Measurements from ENCODE around the gene VWF. TPM values are rescaled to one million over a fixed set of nuclear protein-coding genes. Genes with fewer than 3 reads are reported as not detected.
A peak's percentile ranks its signal among the peaks of the same experiment; 100 is the strongest.

VWF gene
- total RNA-seq, 4 donors from 2014 or later, result 94.3 to 261 (median 162) TPM

GRCh38 chr12:5996459-5996858, 128.0 kb downstream of the VWF start:
- H3K27ac ChIP-seq, result no peak overlapping the region
- TF ChIP-seq EP300 (IDR thresholded peaks at IDR 0.05) (no peak), CTCF (IDR thresholded peaks at IDR 0.05) (no peak), POLR2A (IDR thresholded peaks at IDR 0.05) (no peak), POLR2AphosphoS5 (IDR thresholded peaks at IDR 0.05) (no peak)
- H3K36me3 ChIP-seq, result peaks cover 0 to 5% of the 10 kb centered on the region in 2 donors
- H3K4me1 ChIP-seq, result no peaks in the 10 kb centered on the region
- 73 to 84% methylated on average over 2 to 3 of the region's 3 CpGs for WGBS, 2 donors (ENCODE audit: low coverage in 1 of 2)
- ATAC-seq, result no peak
- peaks cover 24% of the 10 kb centered on the region for H3K27me3 ChIP-seq
- H3K4me3 ChIP-seq, result no peak overlapping the region
- H3K9me3 ChIP-seq, result no peaks in the 10 kb centered on the region

- 92 to 100% methylated on average over 3 of the region's 3 CpGs for WGBS, 2 donors (ENCODE audit: low coverage in 1 of 2)
- Histone ChIP-seq H3K9me3 (no peaks in the 10 kb centered on the region), H3K4me3 (no peak overlapping the region), H3K36me3 (peaks cover 0 to 5% of the 10 kb centered on the region in 2 donors), H3K4me1 (peaks cover 0 to 6% (median 0%) of the 10 kb centered on the region in 3 donors), H3K27me3 (no peaks in the 10 kb centered on the region), H3K27ac (no peak overlapping the region)
- no peak for TF ChIP-seq POLR2A (IDR thresholded peaks at IDR 0.05)
- no peak for ATAC-seq
Measured at GRCh38 chr12:5989621-5990020, 134.8 kb downstream of the VWF start.

- H3K4me3 ChIP-seq, result no peak overlapping the region
- peak; percentile 90 for ATAC-seq
- no peaks in the 10 kb centered on the region for H3K9me3 ChIP-seq
- H3K27me3 ChIP-seq, result no peaks in the 10 kb centered on the region
- H3K4me1 ChIP-seq, result peaks cover 0 to 6% (median 0%) of the 10 kb centered on the region in 3 donors
- 3 to 17% methylated on average over 2 to 6 of the region's 10 CpGs for WGBS, 2 donors (ENCODE audit: low coverage in 1 of 2)
- TF ChIP-seq EP300 (IDR thresholded peaks at IDR 0.05) (no peak), POLR2AphosphoS5 (IDR thresholded peaks at IDR 0.05) (no peak), CTCF (IDR thresholded peaks at IDR 0.05) (peak; percentile 83 to 97 (median 86))
- H3K36me3 ChIP-seq, result peaks cover 0 to under 1% of the 10 kb centered on the region in 2 donors
- no peak overlapping the region for H3K27ac ChIP-seq
Measured at GRCh38 chr12:5988659-5989116, 135.8 kb downstream of the VWF start.

- no peak overlapping the region for H3K27ac ChIP-seq
- ATAC-seq, result no peak
- TF ChIP-seq POLR2AphosphoS5 (IDR thresholded peaks at IDR 0.05), result no peak
- TF ChIP-seq POLR2A (IDR thresholded peaks at IDR 0.05), result no peak
- no peak for TF ChIP-seq CTCF (IDR thresholded peaks at IDR 0.05)
- no peak for TF ChIP-seq EP300 (IDR thresholded peaks at IDR 0.05)
- no peak overlapping the region for H3K4me3 ChIP-seq
- H3K36me3 ChIP-seq, result no peaks in the 10 kb centered on the region
- H3K9me3 ChIP-seq, result no peaks in the 10 kb centered on the region
- H3K4me1 ChIP-seq, result peaks cover 0 to 6% (median 0%) of the 10 kb centered on the region in 3 donors
- no peaks in the 10 kb centered on the region for H3K27me3 ChIP-seq
- 54 to 55% methylated on average over 6 to 10 of the region's 10 CpGs for WGBS, 2 donors (ENCODE audit: low coverage in 1 of 2)
Measured at GRCh38 chr12:5988088-5988487, 136.4 kb downstream of the VWF start.

- H3K4me3 ChIP-seq, result no peak overlapping the region
- peaks cover 0 to 6% (median 0%) of the 10 kb centered on the region in 3 donors for H3K4me1 ChIP-seq
- ATAC-seq, result no peak
- WGBS, 2 donors (ENCODE audit: low coverage in 1 of 2), result 51 to 55% methylated on average over 5 of the region's 5 CpGs
- no peak overlapping the region for H3K27ac ChIP-seq
- TF ChIP-seq CTCF (IDR thresholded peaks at IDR 0.05) (no peak), POLR2A (IDR thresholded peaks at IDR 0.05) (no peak), POLR2AphosphoS5 (IDR thresholded peaks at IDR 0.05) (no peak), EP300 (IDR thresholded peaks at IDR 0.05) (no peak)
- H3K9me3 ChIP-seq, result no peaks in the 10 kb centered on the region
- no peaks in the 10 kb centered on the region for H3K27me3 ChIP-seq
- H3K36me3 ChIP-seq, result peaks cover 0 to 3% of the 10 kb centered on the region in 2 donors
Measured at GRCh38 chr12:5987573-5987972, 136.9 kb downstream of the VWF start.

All from gastroesophageal sphincter (tissue), 4 donors.